ENCODE data around the gene GRID1. TPM values are rescaled to one million over a fixed set of nuclear protein-coding genes. Genes with fewer than 3 reads are reported as not detected.

GRID1 gene
- total and polyA plus RNA-seq, 10 donors, result 0.06 to 0.42 (median 0.15) TPM; not detected in 4

DNA sequence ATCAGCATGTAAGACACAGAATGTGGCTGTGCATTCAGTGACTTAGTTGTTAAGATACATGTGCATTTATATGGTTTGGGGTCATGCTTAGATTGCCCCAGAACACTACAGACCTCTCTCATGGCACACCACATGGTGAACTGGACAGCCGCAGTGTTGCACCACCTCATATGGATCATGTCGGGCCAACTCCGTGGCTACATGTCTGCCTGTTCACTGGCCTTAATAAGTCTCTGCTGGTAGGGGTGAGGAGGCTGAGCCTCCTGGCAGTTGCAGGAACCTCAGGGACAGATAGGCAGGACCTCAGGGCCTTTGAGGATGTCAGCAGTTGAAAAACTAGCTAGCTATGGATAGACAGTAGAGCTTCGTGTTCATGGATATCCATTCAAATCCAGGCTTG is 751.0 kb downstream of the GRID1 start:
- Histone ChIP-seq H3K9me3 (no peaks in the 10 kb centered on the region), H3K4me3 (no peak overlapping the region), H3K27me3 (replicated peaks in 1 of 7) (no peaks in the 10 kb centered on the region), H3K27ac (no peak overlapping the region), H3K36me3 (no peaks in the 10 kb centered on the region), H3K4me1 (peaks cover 0 to 21% (median 14%) of the 10 kb centered on the region in 6 donors)
- WGBS, 5 donors, result 91 to 96% (median 92%) methylated on average over 4 of the region's 4 CpGs
- TF ChIP-seq, protein P1, sequence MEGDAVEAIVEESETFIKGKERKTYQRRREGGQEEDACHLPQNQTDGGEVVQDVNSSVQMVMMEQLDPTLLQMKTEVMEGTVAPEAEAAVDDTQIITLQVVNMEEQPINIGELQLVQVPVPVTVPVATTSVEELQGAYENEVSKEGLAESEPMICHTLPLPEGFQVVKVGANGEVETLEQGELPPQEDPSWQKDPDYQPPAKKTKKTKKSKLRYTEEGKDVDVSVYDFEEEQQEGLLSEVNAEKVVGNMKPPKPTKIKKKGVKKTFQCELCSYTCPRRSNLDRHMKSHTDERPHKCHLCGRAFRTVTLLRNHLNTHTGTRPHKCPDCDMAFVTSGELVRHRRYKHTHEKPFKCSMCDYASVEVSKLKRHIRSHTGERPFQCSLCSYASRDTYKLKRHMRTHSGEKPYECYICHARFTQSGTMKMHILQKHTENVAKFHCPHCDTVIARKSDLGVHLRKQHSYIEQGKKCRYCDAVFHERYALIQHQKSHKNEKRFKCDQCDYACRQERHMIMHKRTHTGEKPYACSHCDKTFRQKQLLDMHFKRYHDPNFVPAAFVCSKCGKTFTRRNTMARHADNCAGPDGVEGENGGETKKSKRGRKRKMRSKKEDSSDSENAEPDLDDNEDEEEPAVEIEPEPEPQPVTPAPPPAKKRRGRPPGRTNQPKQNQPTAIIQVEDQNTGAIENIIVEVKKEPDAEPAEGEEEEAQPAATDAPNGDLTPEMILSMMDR (IDR thresholded peaks at IDR 0.05 in 8 of 11, conservative IDR thresholded peaks at IDR 0.05 in 3 of 11), result no peak
- TF ChIP-seq POLR2AphosphoS5 (IDR thresholded peaks at IDR 0.05) (no peak), POLR2A (IDR thresholded peaks at IDR 0.05) (no peak)
- intact Hi-C loops (cut with DNase I; ENCODE audit: low total_unique reads), result no loop called here
- DNase-seq, result no peak

DNA sequence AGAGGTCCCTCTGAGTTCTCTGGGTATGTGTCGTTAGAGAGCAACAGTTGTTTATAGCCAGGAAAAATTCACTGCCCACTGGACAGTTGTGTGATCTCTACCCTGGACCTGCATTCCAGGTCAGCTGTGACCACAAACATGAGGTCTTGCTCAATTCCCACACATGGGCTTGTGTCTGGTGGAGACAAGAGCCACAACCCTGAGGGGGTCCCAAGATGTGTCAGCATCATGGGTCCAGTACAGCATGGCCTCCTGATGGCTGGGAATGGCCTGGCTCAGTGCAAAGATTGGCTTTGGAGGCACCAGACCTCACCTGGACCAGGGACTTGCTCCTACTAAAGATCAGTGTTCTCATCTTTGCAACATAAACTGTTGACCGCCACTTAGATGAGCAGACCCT is 751.6 kb downstream of the GRID1 start:
- Histone ChIP-seq H3K9me3 (no peaks in the 10 kb centered on the region), H3K4me3 (no peak overlapping the region), H3K36me3 (no peaks in the 10 kb centered on the region), H3K4me1 (peaks cover 0 to 21% (median 14%) of the 10 kb centered on the region in 6 donors), H3K27me3 (replicated peaks in 1 of 7) (no peaks in the 10 kb centered on the region), H3K27ac (no peak overlapping the region)
- 83 to 95% (median 89%) methylated on average over 2 of the region's 2 CpGs for WGBS, 5 donors
- DNase-seq, result no peak
- TF ChIP-seq, protein P1 (IDR thresholded peaks at IDR 0.05 in 8 of 11, conservative IDR thresholded peaks at IDR 0.05 in 3 of 11), result no peak
- TF ChIP-seq POLR2AphosphoS5 (IDR thresholded peaks at IDR 0.05) (no peak), POLR2A (IDR thresholded peaks at IDR 0.05) (no peak)
- intact Hi-C loops (cut with DNase I; ENCODE audit: low total_unique reads), result no loop called here

GRCh38 chr10:85614566-85614965 is 752.0 kb downstream of the GRID1 start:
- Histone ChIP-seq H3K27me3 (replicated peaks in 1 of 7) (no peaks in the 10 kb centered on the region), H3K36me3 (no peaks in the 10 kb centered on the region), H3K27ac (no peak overlapping the region), H3K4me1 (peaks cover 0 to 21% (median 14%) of the 10 kb centered on the region in 6 donors), H3K4me3 (no peak overlapping the region), H3K9me3 (no peaks in the 10 kb centered on the region)
- WGBS, 5 donors, result 53 to 74% (median 72%) methylated on average over 2 of the region's 2 CpGs
- DNase-seq, result no peak
- TF ChIP-seq POLR2AphosphoS5 (IDR thresholded peaks at IDR 0.05) (no peak), POLR2A (IDR thresholded peaks at IDR 0.05) (no peak)
- TF ChIP-seq, protein P1 (IDR thresholded peaks at IDR 0.05 in 8 of 11, conservative IDR thresholded peaks at IDR 0.05 in 3 of 11), result no peak
- intact Hi-C loops (cut with DNase I; ENCODE audit: low total_unique reads), result no loop called here

DNA sequence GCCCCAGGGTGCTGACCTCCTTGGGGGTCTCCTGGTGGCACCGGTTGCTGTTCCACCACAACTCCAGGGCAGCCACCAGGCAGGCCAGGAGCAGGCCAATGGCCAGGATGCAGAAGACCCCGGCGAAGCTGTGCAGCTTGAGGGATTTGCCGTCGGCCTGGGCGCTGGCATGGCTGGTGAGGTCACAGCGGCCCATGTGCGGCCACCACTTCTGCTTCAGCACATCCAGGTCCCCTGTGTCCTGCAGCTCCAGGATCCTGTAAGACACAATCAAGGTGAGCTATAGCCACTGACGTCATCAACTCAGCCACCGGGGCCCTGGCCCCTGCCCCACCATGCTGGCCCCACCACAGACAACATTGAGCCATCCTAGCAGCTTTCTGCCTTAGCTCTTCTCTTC is 753.2 kb downstream of the GRID1 start:
- intact Hi-C loops (cut with DNase I; ENCODE audit: low total_unique reads), result no loop called here
- WGBS, 5 donors, result 92 to 99% (median 96%) methylated on average over 7 to 10 of the region's 10 CpGs
- Histone ChIP-seq H3K27me3 (replicated peaks in 1 of 7) (no peaks in the 10 kb centered on the region), H3K4me1 (peaks cover 0 to 21% (median 14%) of the 10 kb centered on the region in 6 donors), H3K36me3 (no peaks in the 10 kb centered on the region), H3K9me3 (no peaks in the 10 kb centered on the region), H3K4me3 (no peak overlapping the region), H3K27ac (no peak overlapping the region)
- TF ChIP-seq POLR2AphosphoS5 (IDR thresholded peaks at IDR 0.05) (no peak), POLR2A (IDR thresholded peaks at IDR 0.05) (no peak)
- TF ChIP-seq, protein P1 (IDR thresholded peaks at IDR 0.05 in 8 of 11, conservative IDR thresholded peaks at IDR 0.05 in 3 of 11), result no peak
- DNase-seq, result no peak
